ENCODE data around the gene MRPL46. TPM values are rescaled to one million over a fixed set of nuclear protein-coding genes. Genes with fewer than 3 reads are reported as not detected.

Gene MRPL46
- total and polyA plus RNA-seq, 2 of the 8 experiments (the other 6 are each of a cell fraction or from before 2014, with no cell fraction given), result 17.2 to 24.5 TPM

GRCh38 chr15:88487178-88487795 is 20.1 kb upstream of the MRPL46 start:
- Histone ChIP-seq H2BK120ac (replicated peaks; ENCODE audit: low read depth, low read length) (no peak overlapping the region), H3K79me1 (ENCODE audit: low read depth, low read length) (no peaks in the 10 kb centered on the region), H4K91ac (replicated peaks; ENCODE audit: insufficient read length, low read length) (peak overlapping the region; percentile 23), H3K9me3 (ENCODE audit: insufficient read depth in 2 of 2, low read depth in 1 of 2, low read length in 1 of 2) (no peaks in the 10 kb centered on the region), H3K27me3 (replicated peaks in 1 of 4; ENCODE audit: control insufficient read depth in 3 of 4, extremely low read depth in 1 of 4, insufficient read depth in 3 of 4, low read length in 3 of 4) (no peaks in the 10 kb centered on the region; a peak in 2 of 7 replicates), H3K9ac (replicated peaks in 1 of 4; ENCODE audit: extremely low read depth in 1 of 4, low read depth in 3 of 4, low read length in 3 of 4) (no peak overlapping the region), H3K56ac (replicated peaks; ENCODE audit: insufficient read length, low read depth, low read length) (peak overlapping the region; percentile 32), H3K23ac (ENCODE audit: insufficient read length) (no peak overlapping the region), H3K27ac (ENCODE audit: low read depth, low read length) (no peak overlapping the region), H4K20me1 (replicated peaks in 1 of 2; ENCODE audit: control insufficient read depth in 1 of 2, insufficient read depth in 2 of 2, low read length in 2 of 2) (no peaks in the 10 kb centered on the region), H3K14ac (ENCODE audit: insufficient read length) (no peak overlapping the region), H3K4me2 (ENCODE audit: insufficient read depth in 1 of 2, low read depth in 2 of 2, low read length in 2 of 2) (no peak overlapping the region), H3K4ac (replicated peaks; ENCODE audit: insufficient read length, low read depth, low read length) (no peak overlapping the region), H3K36me3 (ENCODE audit: control insufficient read depth in 2 of 4, insufficient read depth in 4 of 4, low read length in 3 of 4) (no peaks in the 10 kb centered on the region), H4K8ac (ENCODE audit: extremely low read depth, insufficient read depth, low read length) (no peak overlapping the region), H2AFZ (ENCODE audit: low read length) (no peak overlapping the region), H4K5ac (ENCODE audit: insufficient read length, low read depth, low read length) (no peak overlapping the region), H2BK15ac (ENCODE audit: low read length) (no peak overlapping the region), H2BK12ac (ENCODE audit: low read depth, low read length) (no peak overlapping the region), H3K23me2 (ENCODE audit: low read depth, low read length) (no peaks in the 10 kb centered on the region), H3K79me2 (ENCODE audit: control insufficient read depth in 1 of 2, insufficient read depth in 2 of 2, low read length in 2 of 2) (no peaks in the 10 kb centered on the region), H3K4me1 (replicated peaks in 1 of 4; ENCODE audit: control insufficient read depth in 3 of 4, insufficient read depth in 4 of 4, low read length in 3 of 4) (peaks cover 2 to 21% (median 9%) of the 10 kb centered on the region in 4 experiments), H3K18ac (ENCODE audit: extremely low read depth, low read length) (no peak overlapping the region; the same call in 1 of the 2 replicates), H2BK20ac (ENCODE audit: low read length) (no peak overlapping the region), H2AK5ac (ENCODE audit: low read depth, low read length) (no peak overlapping the region), H2BK5ac (ENCODE audit: low read depth, low read length) (no peak overlapping the region), H3K4me3 (ENCODE audit: extremely low read depth in 1 of 4, insufficient read depth in 2 of 4, low read depth in 3 of 4, low read length in 4 of 4) (no peak overlapping the region)
- ChIA-PET CTCF (ENCODE audit: partially characterized antibody) (interaction anchor here (1.3 to 2.1 kb wide), 2 partner anchors 10 to 151 kb away, joined by 3 to 8 read pairs; partner anchors contain the start of gene ISG20), POLR2A (ENCODE audit: partially characterized antibody) (no interaction called here)
- WGBS, 2 experiments (ENCODE audit: extremely low coverage in 1 of 2, insufficient coverage in 1 of 2, insufficient read length in 1 of 2, insufficient replicate concordance in 2 of 2, low coverage in 1 of 2, low lambda C conversion rate in 2 of 2, missing lambda C conversion rate in 1 of 2), result 65% methylated on average over 2 of the region's 2 CpGs; no CpG with 5 or more reads in 1 of the 2 experiments
- FAIRE-seq (no peak), DNase-seq (ENCODE audit: low read depth in 1 of 2, low spot score in 2 of 2) (no peak)
- TF ChIP-seq CTCF (IDR thresholded peaks at IDR 0.05; ENCODE audit: control extremely low read depth in 1 of 3, insufficient read depth in 1 of 3, low read depth in 1 of 3, low read length in 3 of 3) (peak; percentile 29 to 52 (median 45); a peak in 3 of 4 replicates), CEBPB (IDR thresholded peaks at IDR 0.05; ENCODE audit: low read depth, low read length) (no peak)

Measured in H1 (cell line).